Measurements from ENCODE around the gene WDR3. TPM values are rescaled to one million over a fixed set of nuclear protein-coding genes. Genes with fewer than 3 reads are reported as not detected.

WDR3 gene
- polyA plus RNA-seq, 10 donors: 17.3 to 29.1 (median 22.8) TPM

GRCh38 chr1:117933769-117934168 lies 4.2 kb downstream of the WDR3 start:
- DNase-seq: no peak

- no peak for DNase-seq
These were observed 12.8 kb downstream of the WDR3 start for GRCh38 chr1:117942293-117942692.

- no peak for DNase-seq
These were observed 22.8 kb downstream of the WDR3 start for GRCh38 chr1:117952386-117952785.

- DNase-seq: peak in 1 of 3 donors; percentile 18
These were observed 29.8 kb downstream of the WDR3 start for GRCh38 chr1:117959364-117959763.

- no peak for DNase-seq
These were observed 34.9 kb downstream of the WDR3 start for GRCh38 chr1:117964290-117965038.

- DNase-seq: peak; percentile 30 to 64 (median 38)
These were observed 37.9 kb downstream of the WDR3 start for GRCh38 chr1:117967477-117967876.

GRCh38 chr1:117967881-117968280 lies 38.3 kb downstream of the WDR3 start:
- DNase-seq: peak; percentile 16 to 65 (median 29)

- no peak for DNase-seq
These were observed 40.7 kb downstream of the WDR3 start for GRCh38 chr1:117970252-117970651.

- no peak for DNase-seq
These were observed 42.2 kb downstream of the WDR3 start for GRCh38 chr1:117971777-117972176.

- no peak for DNase-seq
These were observed 46.8 kb downstream of the WDR3 start for GRCh38 chr1:117976381-117976780.

GRCh38 chr1:117981455-117982192 lies 52.1 kb downstream of the WDR3 start:
- no peak for DNase-seq

- no peak for DNase-seq
These were observed 55.7 kb downstream of the WDR3 start for GRCh38 chr1:117985239-117985638.

GRCh38 chr1:117985973-117986372 lies 56.4 kb downstream of the WDR3 start:
- no peak for DNase-seq

- DNase-seq: no peak
These were observed 74.8 kb downstream of the WDR3 start for GRCh38 chr1:118004312-118004711.

GRCh38 chr1:118007391-118007790 lies 77.9 kb downstream of the WDR3 start:
- no peak for DNase-seq

- no peak for DNase-seq
These were observed 78.5 kb downstream of the WDR3 start for GRCh38 chr1:118008011-118008410.

GRCh38 chr1:118012515-118013124 lies 83.1 kb downstream of the WDR3 start:
- no peak for DNase-seq

GRCh38 chr1:118013336-118013735 lies 83.8 kb downstream of the WDR3 start:
- no peak for DNase-seq

GRCh38 chr1:118013938-118014337 lies 84.4 kb downstream of the WDR3 start:
- DNase-seq: no peak

All from muscle of back (tissue), 11 donors.